GM12875 (cell line): ENCODE results near the gene CHTF18.

Experiments used
- H3K4me3 ChIP-seq: one replicate; pipeline ENCODE4 v1.5.1; 2011; ENCODE audit warnings: low read depth, low read length, control low read depth
- CTCF ChIP-seq: IDR thresholded peaks from 2 replicates; pipeline ENCODE4 v1.5.1; 2011; ENCODE audit warnings: low read depth, mild to moderate bottlenecking, control low read depth, inconsistent platforms, low read length, moderate library complexity, borderline replicate concordance; ENCODE audit not compliant: insufficient read depth

Gene CHTF18

GRCh38 chr16:791131-791530 lies 2.7 kb downstream of the CHTF18 start:
- TF ChIP-seq CTCF, result no peak
- no peak overlapping the region for H3K4me3 ChIP-seq

GRCh38 chr16:792221-792995 lies 4.0 kb downstream of the CHTF18 start:
- no peak overlapping the region for H3K4me3 ChIP-seq
- no peak for TF ChIP-seq CTCF

- no peak for TF ChIP-seq CTCF
- H3K4me3 ChIP-seq, result no peak overlapping the region
Observed at GRCh38 chr16:793414-793813, 5.0 kb downstream of the CHTF18 start.

- TF ChIP-seq CTCF, result no peak
- H3K4me3 ChIP-seq, result no peak overlapping the region
Observed at GRCh38 chr16:794091-794822, 5.8 kb downstream of the CHTF18 start.

- no peak for TF ChIP-seq CTCF
- no peak overlapping the region for H3K4me3 ChIP-seq
Observed at GRCh38 chr16:794853-795466, 6.5 kb downstream of the CHTF18 start.

- no peak for TF ChIP-seq CTCF
- no peak overlapping the region for H3K4me3 ChIP-seq
Observed at GRCh38 chr16:795580-796229, 7.3 kb downstream of the CHTF18 start.
